Ovary (tissue), 9 donors: ENCODE measurements around the gene GATAD2A. TPM values are rescaled to one million over a fixed set of nuclear protein-coding genes. Genes with fewer than 3 reads are reported as not detected.
"Not testable (repeated sequence)": the region's sequence is repeated elsewhere in the genome, so short reads cannot be mapped to it uniquely, and the experiment has no call there.

Source experiments
- DNase-seq, 5 donors: peaks; one replicate each; pipeline ENCODE4 v3.0.0-alpha.2; 2019 to 2020
- H3K27ac ChIP-seq, 2 donors: fragments of 200-600 bp; one replicate each; pipeline versions ENCODE4 v1.5.1 to v1.8.0; 2019 to 2022
- H3K27me3 ChIP-seq: fragments of 200-600 bp; one replicate; pipeline ENCODE4 v1.8.0; 2022
- H3K36me3 ChIP-seq: fragments of 200-600 bp; sonication (generic); one replicate; pipeline ENCODE4 v1.5.1; 2019
- H3K4me1 ChIP-seq: one replicate; pipeline ENCODE4 v1.8.1; 2013; ENCODE audit warnings: mild to moderate bottlenecking, moderate library complexity; ENCODE audit not compliant: insufficient read depth
- H3K4me3 ChIP-seq: fragments of 200-600 bp; sonication (generic); one replicate; pipeline ENCODE4 v1.5.1; 2017
- H3K9me3 ChIP-seq, 2 donors: fragments of 200-600 bp in 1 of 2; sonication (generic) in 1 of 2; one replicate each; pipeline versions ENCODE4 v1.5.1 to v1.8.1; 2013 to 2019; ENCODE audit warnings: mild to moderate bottlenecking in 1 of 2, moderate library complexity in 1 of 2
- EP300 ChIP-seq: sonication (generic); formaldehyde crosslinking; IDR thresholded peaks from one replicate; pipeline ENCODE4 v1.6.1; 2017; ENCODE audit warnings: antibody characterized with exemption
- POLR2A ChIP-seq: fragments of 450-650 bp; IDR thresholded peaks from one replicate; pipeline ENCODE4 v1.6.1; 2017; ENCODE audit warnings: antibody characterized with exemption, mild to moderate bottlenecking, moderate library complexity
- WGBS, 3 donors: extraction: QIAGEN DNeasy Blood & Tissue Kit in 1 of 3; methylation state at CpG; one replicate each; pipeline versions ENCODE4 v1.1.5 to v1.1.7; 2013 to 2017; 5-methylcytosine and 5-hydroxymethylcytosine counted together
- intact Hi-C, 4 donors: fragments of 100-400 bp; cut with DNase I; formaldehyde crosslinking; loops; one replicate each; pipeline versions ENCODE4 v1.11.0 to v1.15.1; 2022 to 2023
- polyA plus RNA-seq, 2 donors: library from polyadenylated mRNA; stranded (reverse); fragments of 200-250 nt in 1 of 2; fragments of 350-450 nt in 1 of 2; fragmentation: Illumina TruSeq in 1 of 2; extraction: RNeasy Lipid Tissue Mini Kit (QIAGEN cat#74804) in 1 of 2; gene quantifications; one replicate each; pipeline ENCODE4 v1.2.3, GENCODE V29; 2013 to 2014
- total RNA-seq, 7 donors: library from RNA; depleted of rRNA in 2 of 7; stranded (reverse); fragments of >200 nt in 2 of 7; fragmentation: NEBNext Ultra II Directional in 3 of 7; extraction: Animal tissue kit (Norgen Biotek cat#: 25700) in 3 of 7; gene quantifications; one replicate each; pipeline versions ENCODE4 v1.1.0 to v1.2.4, GENCODE V29; 2016 to 2023
- TF ChIP-seq, protein P1 (sequence below), 3 donors: fragments of 450-650 bp in 2 of 3; fragments of 200-600 bp in 1 of 3; IDR thresholded peaks; one replicate each; pipeline versions ENCODE4 v1.5.1 to v1.8.0; 2016 to 2022; ENCODE audit warnings: antibody characterized with exemption in 3 of 3, mild to moderate bottlenecking in 1 of 3
- donor health status: DM: no; HTN: no; CAD: no; lungs with moderate emphysema.
- donor health status: DM: no; HTN: no; CAD: no.
- donor health status: Bipolar disorder and iron deficiency.
- donor health status: DM: yes; HTN: yes; CAD: no.
- donor health status: DM: no; HTN: no; CAD: no.
- donor health status: DM: yes; HTN: yes; CAD: no.

GATAD2A gene
- total and polyA plus RNA-seq, 9 donors, result 10.7 to 83.0 (median 52.2) TPM

DNA sequence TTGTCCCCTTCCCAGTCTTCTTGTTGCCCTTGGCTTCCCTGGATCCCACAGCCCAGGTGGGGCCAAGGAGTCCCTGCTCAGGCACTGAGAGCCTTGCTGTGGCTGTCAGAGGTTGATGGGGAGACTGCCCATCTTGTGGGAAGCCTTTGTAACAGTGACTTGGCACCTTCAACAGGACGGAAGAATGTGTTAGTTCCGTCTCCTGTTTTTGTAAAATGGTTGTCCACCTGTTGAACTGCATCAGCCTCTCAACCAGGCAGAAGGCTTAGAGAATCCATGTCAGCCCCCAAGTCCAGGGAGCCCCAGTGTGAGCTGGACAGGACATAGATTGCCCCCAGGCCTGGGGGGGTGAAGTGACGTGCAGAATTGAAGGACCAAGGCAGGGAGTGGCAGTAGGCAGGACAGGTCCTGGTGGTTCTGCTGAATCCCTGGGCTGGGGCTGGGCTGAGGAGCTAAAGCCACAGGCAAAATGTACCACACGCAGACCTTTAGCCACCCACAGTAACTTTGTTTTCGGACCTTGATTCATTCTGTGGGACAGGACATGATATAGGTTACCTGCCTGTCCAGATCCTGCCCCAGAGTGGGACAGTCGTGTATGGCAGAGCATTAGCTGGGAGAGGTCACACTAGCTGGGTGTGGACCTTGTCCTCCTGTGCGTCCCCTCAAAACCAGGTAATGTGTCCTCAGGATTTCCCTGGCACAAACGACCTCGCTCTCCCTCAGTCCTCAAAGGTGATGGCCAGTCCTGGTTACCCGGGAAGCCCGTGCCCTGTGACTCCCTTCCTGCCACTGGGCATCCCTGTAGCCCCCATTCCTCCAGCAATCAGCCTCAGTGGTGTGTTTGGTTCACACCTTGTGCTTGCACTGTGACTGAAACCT lies 47.0 kb downstream of the GATAD2A start:
- H3K27ac ChIP-seq, result no peak overlapping the region
- no peak for DNase-seq
- 90 to 92% (median 90%) methylated on average over 11 of the region's 11 CpGs for whole genome bisulfite sequencing, 3 donors
- H3K4me1 ChIP-seq, result peaks cover 5% of the 10 kb centered on the region
- no peak overlapping the region for H3K4me3 ChIP-seq
- TF ChIP-seq EP300, result no peak
- no peak for TF ChIP-seq POLR2A
- TF ChIP-seq, protein P1, sequence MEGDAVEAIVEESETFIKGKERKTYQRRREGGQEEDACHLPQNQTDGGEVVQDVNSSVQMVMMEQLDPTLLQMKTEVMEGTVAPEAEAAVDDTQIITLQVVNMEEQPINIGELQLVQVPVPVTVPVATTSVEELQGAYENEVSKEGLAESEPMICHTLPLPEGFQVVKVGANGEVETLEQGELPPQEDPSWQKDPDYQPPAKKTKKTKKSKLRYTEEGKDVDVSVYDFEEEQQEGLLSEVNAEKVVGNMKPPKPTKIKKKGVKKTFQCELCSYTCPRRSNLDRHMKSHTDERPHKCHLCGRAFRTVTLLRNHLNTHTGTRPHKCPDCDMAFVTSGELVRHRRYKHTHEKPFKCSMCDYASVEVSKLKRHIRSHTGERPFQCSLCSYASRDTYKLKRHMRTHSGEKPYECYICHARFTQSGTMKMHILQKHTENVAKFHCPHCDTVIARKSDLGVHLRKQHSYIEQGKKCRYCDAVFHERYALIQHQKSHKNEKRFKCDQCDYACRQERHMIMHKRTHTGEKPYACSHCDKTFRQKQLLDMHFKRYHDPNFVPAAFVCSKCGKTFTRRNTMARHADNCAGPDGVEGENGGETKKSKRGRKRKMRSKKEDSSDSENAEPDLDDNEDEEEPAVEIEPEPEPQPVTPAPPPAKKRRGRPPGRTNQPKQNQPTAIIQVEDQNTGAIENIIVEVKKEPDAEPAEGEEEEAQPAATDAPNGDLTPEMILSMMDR (IDR thresholded peaks at IDR 0.05), result no peak
- no peaks in the 10 kb centered on the region for H3K36me3 ChIP-seq
- H3K9me3 ChIP-seq, result no peaks in the 10 kb centered on the region
- intact Hi-C loops, result no loop called here
- no peaks in the 10 kb centered on the region for H3K27me3 ChIP-seq

DNA sequence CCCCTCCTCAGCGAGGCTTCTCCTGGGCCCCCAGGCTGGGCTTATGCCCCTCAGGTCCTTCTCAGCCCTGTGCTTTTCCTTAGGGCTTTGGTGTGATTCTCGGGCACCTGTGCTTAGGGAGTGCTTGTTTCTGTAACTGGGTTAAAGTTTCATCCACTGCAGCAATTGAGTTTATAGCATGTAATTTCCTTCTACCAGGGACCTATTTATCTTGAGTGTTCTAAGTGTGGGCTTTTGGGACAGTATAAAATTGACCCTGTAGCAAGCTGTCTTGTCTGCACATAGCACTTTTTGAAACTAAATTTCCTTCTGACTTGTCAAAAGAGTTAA lies 47.6 kb downstream of the GATAD2A start:
- Histone ChIP-seq H3K4me3 (no peak overlapping the region), H3K4me1 (peaks cover 2% of the 10 kb centered on the region), H3K36me3 (no peaks in the 10 kb centered on the region), H3K27ac (no peak overlapping the region), H3K9me3 (no peaks in the 10 kb centered on the region), H3K27me3 (no peaks in the 10 kb centered on the region)
- no peak for DNase-seq
- no peak for TF ChIP-seq EP300
- TF ChIP-seq POLR2A, result no peak
- TF ChIP-seq, protein P1 (IDR thresholded peaks at IDR 0.05), result no peak
- WGBS, 3 donors, result 78 to 88% (median 84%) methylated on average over 2 of the region's 2 CpGs
- intact Hi-C loops, result no loop called here

DNA sequence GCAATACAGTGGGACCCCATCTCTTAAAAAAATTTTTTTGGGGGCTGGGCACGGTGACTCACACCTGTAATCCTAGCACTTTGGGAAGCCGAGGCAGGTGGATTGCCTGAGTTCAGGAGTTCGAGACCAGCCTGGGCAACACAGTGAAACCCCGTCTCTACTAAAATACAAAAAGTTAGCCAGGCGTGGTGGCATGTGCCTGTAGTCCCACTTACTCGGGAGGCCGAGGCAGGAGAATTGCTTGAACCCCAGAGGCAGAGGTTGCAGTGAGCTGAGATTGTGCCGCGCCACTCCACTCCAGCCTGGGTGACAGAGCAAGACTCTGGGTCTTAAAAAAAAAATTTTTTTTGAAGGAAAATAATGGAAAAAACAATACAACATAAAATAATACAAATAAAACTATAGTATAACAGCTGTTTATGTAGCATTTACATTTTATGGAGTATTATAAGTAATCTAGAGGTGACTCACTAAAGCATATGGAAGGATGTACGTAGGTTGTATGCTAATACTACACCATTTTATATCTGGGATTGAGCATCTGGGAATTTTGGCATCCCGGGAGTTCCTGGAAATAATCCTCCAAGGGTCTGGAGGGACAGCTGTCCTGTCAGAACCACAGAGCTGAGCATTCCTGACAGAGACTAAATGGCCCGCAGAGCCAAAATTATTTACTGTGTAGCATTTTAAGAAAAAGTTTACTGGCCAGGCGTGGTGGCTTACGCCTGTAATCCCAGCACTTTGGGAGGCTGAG lies 49.9 kb downstream of the GATAD2A start:
- H3K27ac ChIP-seq, H3K4me1 ChIP-seq, H3K27me3 ChIP-seq, intact Hi-C loops, H3K4me3 ChIP-seq, H3K36me3 ChIP-seq, H3K9me3 ChIP-seq: not testable (repeated sequence)
- WGBS, 3 donors, result 96 to 98% (median 96%) methylated on average over 14 of the region's 14 CpGs
- peak in 1 of 5 donors; percentile 19 for DNase-seq

DNA sequence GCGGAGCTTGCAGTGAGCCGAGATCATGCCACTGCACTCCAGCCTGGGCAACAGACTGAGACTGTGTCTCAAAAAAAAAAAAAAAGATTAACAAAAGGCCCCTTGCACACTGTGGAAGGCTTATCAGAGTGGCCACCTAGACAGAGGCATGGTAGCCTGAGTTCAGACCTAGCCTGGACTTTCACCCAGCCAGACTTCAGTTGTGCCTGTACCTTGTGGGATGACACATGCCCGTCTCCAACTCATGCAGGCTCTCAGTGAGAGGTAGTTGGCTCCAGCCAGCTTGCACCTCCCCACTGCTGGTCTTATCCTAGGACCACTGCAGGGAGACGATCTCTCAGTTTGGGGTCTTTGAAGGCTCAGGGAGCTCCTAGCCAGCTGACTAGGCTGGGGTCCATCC lies 52.2 kb downstream of the GATAD2A start:
- Histone ChIP-seq H3K4me1 (peaks cover 24% of the 10 kb centered on the region), H3K36me3 (no peaks in the 10 kb centered on the region), H3K9me3 (no peaks in the 10 kb centered on the region), H3K4me3 (no peak overlapping the region), H3K27me3 (no peaks in the 10 kb centered on the region), H3K27ac (no peak overlapping the region)
- no peak for DNase-seq
- intact Hi-C loops, result no loop called here
- WGBS, 3 donors, result 87 to 94% (median 91%) methylated on average over 3 to 4 of the region's 4 CpGs
- TF ChIP-seq EP300, result no peak
- TF ChIP-seq, protein P1 (IDR thresholded peaks at IDR 0.05), result no peak
- no peak for TF ChIP-seq POLR2A
